Tibial nerve (tissue), 4 donors: ENCODE results near the gene IGSF9. TPM values are rescaled to one million over a fixed set of nuclear protein-coding genes. Genes with fewer than 3 reads are reported as not detected.

Experiments used
- DNase-seq, 2 donors: peaks; one replicate each; pipeline ENCODE4 v3.0.0-alpha.2; 2019; ENCODE audit warnings: low spot score in 2 of 2
- H3K27ac ChIP-seq, 4 donors: fragments of 200-600 bp; sonication (generic) in 3 of 4; one replicate each; pipeline ENCODE4 v1.5.1; 2017 to 2019; ENCODE audit warnings: mild to moderate bottlenecking in 1 of 4
- H3K27me3 ChIP-seq, 2 donors: fragments of 200-600 bp; sonication (generic) in 1 of 2; one replicate each; pipeline versions ENCODE4 v1.5.1 to v1.6.0; 2017 to 2019
- H3K36me3 ChIP-seq, 3 donors: fragments of 200-600 bp; sonication (generic); one replicate each; pipeline ENCODE4 v1.5.1; 2018 to 2019
- H3K4me1 ChIP-seq, 4 donors: fragments of 200-600 bp; sonication (generic) in 3 of 4; one replicate each; pipeline ENCODE4 v1.5.1; 2017 to 2019
- H3K4me3 ChIP-seq, 4 donors: fragments of 200-600 bp; sonication (generic) in 3 of 4; one replicate each; pipeline ENCODE4 v1.5.1; 2017 to 2019; ENCODE audit warnings: mild to moderate bottlenecking in 1 of 4, moderate library complexity in 1 of 4
- H3K9me3 ChIP-seq, 4 donors: fragments of 200-600 bp; sonication (generic) in 3 of 4; one replicate each; pipeline ENCODE4 v1.5.1; 2017 to 2019
- CTCF ChIP-seq, 5 experiments: fragments of 200-600 bp in 3 of 5; fragments of 450-650 bp in 2 of 5; sonication (generic) in 3 of 5; IDR thresholded peaks; one replicate each; pipeline ENCODE4 v1.5.1; 2016 to 2019; ENCODE audit warnings: antibody characterized with exemption in 5 of 5, mild to moderate bottlenecking in 3 of 5, moderate library complexity in 2 of 5
- EP300 ChIP-seq, 2 donors: sonication (generic); formaldehyde crosslinking; IDR thresholded peaks; one replicate each; pipeline ENCODE4 v1.6.1; 2017; ENCODE audit warnings: antibody characterized with exemption in 2 of 2, mild to moderate bottlenecking in 1 of 2
- POLR2A ChIP-seq, 2 donors: fragments of 450-650 bp; IDR thresholded peaks; one replicate each; pipeline ENCODE4 v1.6.1; 2017; ENCODE audit warnings: antibody characterized with exemption in 2 of 2, mild to moderate bottlenecking in 2 of 2, moderate library complexity in 2 of 2
- WGBS, 2 donors: methylation state at CpG; one replicate each; pipeline ENCODE4 v1.1.5; 2018; 5-methylcytosine and 5-hydroxymethylcytosine counted together
- total RNA-seq, 4 donors: library from RNA; depleted of rRNA; stranded (reverse); fragments of >200 nt; gene quantifications; one replicate each; pipeline ENCODE4 v1.1.0, GENCODE V29; 2016

The IGSF9 gene
- total RNA-seq, 4 donors from 2014 or later, result 0.20 to 0.63 TPM; not detected in 2

GRCh38 chr1:159986093-159986492 is 40.7 kb upstream of the IGSF9 start:
- Histone ChIP-seq H3K36me3 (no peaks in the 10 kb centered on the region), H3K4me1 (no peaks in the 10 kb centered on the region), H3K27me3 (no peaks in the 10 kb centered on the region), H3K9me3 (no peaks in the 10 kb centered on the region), H3K27ac (no peak overlapping the region), H3K4me3 (no peak overlapping the region)
- no peak for DNase-seq
- no peak for TF ChIP-seq CTCF (IDR thresholded peaks at IDR 0.05)
- no peak for TF ChIP-seq POLR2A (IDR thresholded peaks at IDR 0.05)
- TF ChIP-seq EP300 (IDR thresholded peaks at IDR 0.05), result no peak
- 69 to 92% methylated on average over 2 of the region's 2 CpGs for WGBS, 2 donors

- Histone ChIP-seq H3K27me3 (no peaks in the 10 kb centered on the region), H3K27ac (no peak overlapping the region), H3K4me1 (no peaks in the 10 kb centered on the region), H3K36me3 (no peaks in the 10 kb centered on the region), H3K9me3 (no peaks in the 10 kb centered on the region), H3K4me3 (no peak overlapping the region)
- no peak for TF ChIP-seq EP300 (IDR thresholded peaks at IDR 0.05)
- no peak for TF ChIP-seq CTCF (IDR thresholded peaks at IDR 0.05)
- no peak for TF ChIP-seq POLR2A (IDR thresholded peaks at IDR 0.05)
- no peak for DNase-seq
- WGBS, 2 donors, result 86 to 94% methylated on average over 6 of the region's 6 CpGs
Observed at GRCh38 chr1:159985473-159985872, 40.1 kb upstream of the IGSF9 start.

DNA sequence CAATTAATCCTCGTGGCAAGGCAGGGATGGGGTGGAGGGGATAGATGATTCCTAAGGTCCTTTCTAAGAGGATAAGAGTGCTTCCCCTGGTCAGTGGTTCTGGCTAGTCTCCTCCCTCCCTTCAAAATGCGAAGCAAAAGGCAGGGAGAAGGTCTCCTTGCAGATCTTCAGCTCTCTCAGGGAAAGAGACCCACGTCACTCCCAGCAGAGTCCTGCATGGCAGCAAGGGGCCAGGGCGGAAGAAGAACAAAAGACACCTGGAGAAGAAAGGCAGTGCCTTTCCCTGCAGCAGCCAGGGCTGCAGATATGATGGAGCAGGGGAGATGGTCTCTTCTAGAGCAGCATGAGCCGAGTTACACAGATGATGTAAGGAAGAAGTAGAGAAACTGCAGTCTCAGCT is 38.3 kb upstream of the IGSF9 start:
- H3K9me3 ChIP-seq, result no peaks in the 10 kb centered on the region
- H3K4me1 ChIP-seq, result no peaks in the 10 kb centered on the region
- no peak overlapping the region for H3K27ac ChIP-seq
- no peak for TF ChIP-seq CTCF (IDR thresholded peaks at IDR 0.05)
- no peak for TF ChIP-seq POLR2A (IDR thresholded peaks at IDR 0.05)
- TF ChIP-seq EP300 (IDR thresholded peaks at IDR 0.05), result no peak
- no peaks in the 10 kb centered on the region for H3K36me3 ChIP-seq
- 65 to 69% methylated on average over 5 of the region's 5 CpGs for WGBS, 2 donors
- DNase-seq, result no peak
- no peak overlapping the region for H3K4me3 ChIP-seq
- no peaks in the 10 kb centered on the region for H3K27me3 ChIP-seq

DNA sequence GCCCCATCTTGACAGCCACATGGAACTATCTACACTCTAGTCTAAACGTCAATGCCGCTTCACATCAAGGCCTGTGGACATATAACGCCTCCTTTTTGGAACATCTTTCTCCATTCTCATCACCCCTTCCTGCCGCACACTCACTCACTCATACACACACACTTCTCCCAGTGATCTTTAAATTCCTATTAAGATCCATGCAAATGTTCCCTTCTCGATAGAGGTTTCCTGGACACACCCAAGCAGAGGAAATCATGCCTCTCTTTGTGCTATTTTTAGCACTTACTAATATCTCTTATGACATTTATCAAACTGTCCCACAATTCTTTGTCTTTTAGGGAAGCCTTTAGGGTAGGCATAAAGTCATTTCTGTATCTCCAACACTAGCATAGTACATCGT is 36.9 kb upstream of the IGSF9 start:
- H3K9me3 ChIP-seq, result no peaks in the 10 kb centered on the region
- no peaks in the 10 kb centered on the region for H3K4me1 ChIP-seq
- 75 to 89% methylated on average over 5 to 6 of the region's 6 CpGs for WGBS, 2 donors
- TF ChIP-seq EP300 (IDR thresholded peaks at IDR 0.05) (no peak), CTCF (IDR thresholded peaks at IDR 0.05) (no peak), POLR2A (IDR thresholded peaks at IDR 0.05) (no peak)
- no peak for DNase-seq
- H3K4me3 ChIP-seq, result no peak overlapping the region
- no peaks in the 10 kb centered on the region for H3K36me3 ChIP-seq
- H3K27ac ChIP-seq, result no peak overlapping the region
- H3K27me3 ChIP-seq, result no peaks in the 10 kb centered on the region

DNA sequence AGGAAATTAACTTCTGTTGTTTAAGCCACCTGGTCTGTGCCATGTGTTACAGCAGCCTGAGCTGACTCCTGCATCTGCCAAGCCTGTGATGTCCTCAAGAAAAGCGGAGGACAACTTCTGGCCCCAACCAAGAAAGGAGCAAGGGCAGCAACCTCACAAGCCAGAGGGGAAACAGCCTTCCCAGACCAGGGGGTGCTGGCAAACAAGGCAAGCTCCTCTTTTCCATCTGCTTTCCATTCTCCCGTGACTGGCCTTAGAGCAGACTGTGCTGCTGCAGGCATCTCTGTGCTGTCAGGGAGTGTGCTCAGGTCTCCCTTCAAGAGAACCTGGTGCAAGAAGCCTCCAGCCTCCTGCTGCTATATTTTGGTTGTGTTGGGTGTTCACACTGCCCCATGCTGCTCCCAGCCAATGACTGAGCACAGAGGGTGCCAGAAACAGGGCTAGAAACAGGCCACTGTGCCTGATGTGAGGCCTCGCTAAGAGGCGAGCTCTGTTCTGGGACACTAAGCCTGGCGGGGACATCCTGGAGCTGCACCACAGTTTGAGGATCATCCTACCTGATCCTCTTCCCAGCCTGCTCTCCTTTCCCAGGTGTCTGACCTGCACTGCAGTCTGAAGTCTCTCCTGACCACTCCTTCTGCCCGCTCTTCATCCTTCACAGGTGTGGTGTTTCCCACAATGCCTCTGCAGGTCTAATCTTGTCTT is 36.1 kb upstream of the IGSF9 start:
- no peak for TF ChIP-seq CTCF (IDR thresholded peaks at IDR 0.05)
- TF ChIP-seq EP300 (IDR thresholded peaks at IDR 0.05), result no peak
- no peak for TF ChIP-seq POLR2A (IDR thresholded peaks at IDR 0.05)
- no peaks in the 10 kb centered on the region for H3K36me3 ChIP-seq
- no peak overlapping the region for H3K4me3 ChIP-seq
- H3K27ac ChIP-seq, result no peak overlapping the region
- DNase-seq, result no peak
- H3K27me3 ChIP-seq, result no peaks in the 10 kb centered on the region
- no peaks in the 10 kb centered on the region for H3K9me3 ChIP-seq
- no peaks in the 10 kb centered on the region for H3K4me1 ChIP-seq
- 89 to 92% methylated on average over 6 of the region's 6 CpGs for WGBS, 2 donors
